T-helper 2 cell (primary cell): ENCODE measurements around the gene OTUB1.

Source experiments
- DNase-seq, 5 experiments: peaks; one replicate each; pipeline versions ENCODE4 v3.0.0 to v3.0.0-alpha.2; 2012 to 2022

Gene OTUB1

DNA sequence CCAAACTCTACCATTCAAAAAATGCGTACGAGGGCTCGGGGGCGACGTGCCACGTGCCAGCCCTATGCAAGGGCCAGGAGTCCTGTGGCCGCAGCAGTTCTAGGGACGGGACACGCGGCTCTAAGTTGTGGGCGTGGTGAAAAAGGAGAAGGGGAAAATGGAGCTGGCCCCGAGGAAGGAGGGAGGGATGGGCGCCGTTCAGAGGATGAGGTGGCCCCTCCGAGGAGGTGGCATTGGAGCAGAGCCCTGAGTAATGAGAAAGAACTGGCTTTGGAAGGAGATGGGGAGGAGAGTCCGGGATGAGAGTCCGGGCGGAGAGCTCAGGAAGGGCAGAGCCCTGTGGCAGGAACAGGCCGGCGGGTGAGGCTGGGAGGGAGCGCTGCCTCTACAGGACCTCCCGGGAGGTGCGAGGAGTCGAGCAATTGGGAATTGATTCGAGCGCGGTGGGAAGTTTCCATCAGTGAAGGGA is 21.0 kb downstream of the OTUB1 start:
- DNase-seq: no peak

GRCh38 chr11:64007629-64008282 is 21.5 kb downstream of the OTUB1 start:
- DNase-seq: peak in 1 of 5 experiments; percentile 15

GRCh38 chr11:64008283-64008913 is 22.2 kb downstream of the OTUB1 start:
- DNase-seq: no peak

DNA sequence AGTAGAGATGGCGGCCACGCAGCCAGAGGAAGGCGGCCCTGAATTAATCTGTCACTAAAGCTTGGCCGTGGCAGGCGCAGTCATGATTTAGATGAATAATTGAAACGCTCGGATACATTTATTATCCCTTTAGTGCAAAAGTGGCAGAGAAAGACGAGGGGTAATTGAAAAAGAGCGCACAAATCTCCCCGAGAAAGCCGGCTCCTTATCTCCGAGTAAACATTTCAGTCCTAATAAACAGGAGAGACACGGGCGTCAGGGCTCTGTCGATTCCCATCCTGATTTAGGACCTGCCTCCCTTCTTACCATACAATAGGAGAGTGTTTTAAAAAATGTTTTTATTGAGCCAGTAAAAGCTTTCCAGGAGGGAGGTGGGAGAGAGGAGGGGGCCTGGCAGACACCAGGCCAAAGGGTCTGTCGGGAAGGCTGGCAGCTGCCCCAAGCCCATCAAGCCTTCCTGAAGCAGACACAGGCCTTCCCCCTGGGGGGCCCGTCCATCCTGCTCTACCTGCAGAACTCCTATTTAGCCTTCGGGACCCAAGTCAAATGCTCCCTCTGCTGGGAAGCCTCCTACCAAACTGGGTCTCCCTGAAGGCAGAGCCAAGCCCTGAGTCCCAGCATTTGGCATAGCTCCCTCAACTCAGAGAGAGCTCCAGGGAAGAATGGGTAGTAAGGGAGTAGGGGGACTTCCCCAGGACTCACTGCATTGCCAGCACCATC is 22.8 kb downstream of the OTUB1 start:
- DNase-seq: no peak

- DNase-seq: no peak
Observed at GRCh38 chr11:64009710-64010109, 23.5 kb downstream of the OTUB1 start.

DNA sequence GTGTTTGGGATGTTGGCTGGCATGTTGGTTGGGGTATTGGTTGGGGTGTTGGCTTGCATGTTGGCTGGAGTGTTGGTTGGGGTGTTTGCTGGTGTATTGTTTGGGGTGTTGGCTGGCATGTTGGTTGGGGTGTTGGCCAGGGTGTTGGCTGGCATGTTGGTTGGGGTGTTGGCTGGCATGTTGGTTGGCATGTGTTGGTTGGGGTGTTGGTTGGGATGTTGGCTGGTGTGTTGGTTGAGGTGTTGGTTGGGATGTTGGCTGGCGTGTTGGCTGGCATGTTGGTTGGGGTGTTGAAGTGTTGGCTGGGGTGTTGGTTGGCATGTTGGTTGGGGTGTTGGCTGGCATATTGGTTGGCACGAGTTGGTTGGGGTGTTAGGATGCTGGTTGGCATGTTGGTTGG is 24.5 kb downstream of the OTUB1 start:
- no peak for DNase-seq

- no peak for DNase-seq
Observed at GRCh38 chr11:64011371-64011770, 25.1 kb downstream of the OTUB1 start.

GRCh38 chr11:64013141-64013896 is 27.1 kb downstream of the OTUB1 start:
- DNase-seq: no peak

GRCh38 chr11:64014356-64014755 is 28.1 kb downstream of the OTUB1 start:
- DNase-seq: no peak

GRCh38 chr11:64015510-64015909 is 29.3 kb downstream of the OTUB1 start:
- DNase-seq: no peak

DNA sequence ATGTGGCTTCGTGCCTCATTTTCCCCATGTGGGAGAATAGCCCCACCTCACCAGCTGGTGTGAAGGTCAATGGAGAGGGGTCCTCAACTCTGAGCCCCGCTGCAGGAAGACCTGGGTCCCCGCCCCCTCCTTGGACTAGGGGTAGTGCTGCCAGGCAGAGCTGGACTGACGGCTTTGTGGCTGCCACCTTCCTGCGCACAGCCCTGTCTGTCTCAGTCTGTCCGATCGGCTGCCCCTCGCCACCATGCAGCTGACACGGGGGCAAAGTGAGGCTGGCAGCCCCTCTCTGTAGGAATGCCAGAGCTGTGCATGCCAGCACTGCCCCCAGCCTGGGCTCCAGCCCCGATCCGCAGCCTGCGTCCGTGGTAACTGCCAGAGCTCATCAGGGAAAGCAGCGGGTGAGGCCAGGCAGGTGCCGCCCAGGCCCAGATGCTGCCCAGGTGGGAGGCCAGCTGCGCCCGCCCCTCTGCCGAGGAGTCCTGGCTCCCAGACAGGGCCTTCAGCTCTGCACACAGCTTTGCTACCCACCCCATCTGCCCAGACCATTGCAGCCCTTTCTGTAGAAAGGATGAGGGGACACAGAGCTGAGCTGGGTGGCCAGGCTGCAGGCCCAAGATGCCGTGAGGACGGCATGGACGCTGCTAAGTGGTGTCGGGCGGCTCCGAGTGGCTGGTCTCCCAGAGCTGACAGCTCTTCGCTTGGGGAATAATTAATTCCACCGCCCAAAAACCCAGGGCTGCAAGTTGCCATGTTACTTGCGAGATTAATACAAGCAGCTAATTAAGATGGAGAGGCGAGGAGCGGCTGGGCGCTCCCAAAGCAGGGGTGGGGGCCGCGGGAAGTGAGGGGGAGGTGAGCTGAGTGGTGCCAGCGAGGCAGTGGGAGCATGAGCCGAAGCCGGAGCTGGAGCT is 30.0 kb downstream of the OTUB1 start:
- DNase-seq: no peak

- no peak for DNase-seq
Observed at GRCh38 chr11:64017945-64018224, 31.6 kb downstream of the OTUB1 start.

GRCh38 chr11:64018310-64018709 is 32.1 kb downstream of the OTUB1 start:
- DNase-seq: no peak

DNA sequence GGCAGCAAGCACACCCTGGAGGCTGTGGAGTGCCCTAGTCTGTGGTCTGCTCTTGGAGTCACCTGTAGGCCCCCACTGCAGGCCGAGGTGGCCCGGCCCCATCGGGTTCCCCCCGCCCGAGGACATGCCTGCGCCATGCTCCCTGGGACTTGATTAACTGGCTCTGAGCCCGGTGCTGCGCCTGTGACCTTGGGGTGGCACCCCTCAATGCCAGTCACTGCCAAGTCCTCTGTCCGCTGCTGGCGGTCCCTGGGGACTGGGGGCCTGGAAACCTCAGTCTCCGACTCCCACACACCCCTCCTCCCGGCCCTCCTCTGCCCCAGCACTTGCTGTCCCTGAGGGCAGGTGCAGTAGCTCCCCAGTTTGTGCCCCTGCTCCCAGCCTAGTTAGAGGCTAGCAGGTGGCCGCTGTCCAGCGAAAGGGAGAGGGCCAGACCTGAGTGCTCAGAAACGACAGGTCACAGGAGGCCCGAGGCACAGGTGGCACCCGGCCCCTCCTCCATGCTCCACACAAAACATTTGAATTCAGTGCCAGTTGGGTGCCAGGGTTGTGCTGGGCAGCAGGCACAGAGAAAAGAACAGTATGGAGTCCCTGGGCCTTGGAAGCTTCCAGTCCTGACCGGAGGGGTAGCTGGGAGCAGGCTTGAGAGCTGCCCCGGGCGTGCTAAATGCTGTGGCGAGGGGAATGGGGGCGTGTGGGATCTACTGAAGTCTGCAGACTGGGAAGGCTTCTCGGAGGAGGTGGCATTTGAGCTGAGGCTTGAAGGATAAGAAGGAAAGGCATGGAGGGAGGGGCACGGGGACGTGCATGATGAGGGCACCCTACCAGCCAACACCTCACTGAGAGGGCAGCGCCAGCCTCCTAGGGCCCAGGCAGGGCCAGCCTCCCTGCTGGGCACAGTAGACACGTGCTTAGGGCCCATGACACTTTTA is 33.1 kb downstream of the OTUB1 start:
- DNase-seq: no peak

DNA sequence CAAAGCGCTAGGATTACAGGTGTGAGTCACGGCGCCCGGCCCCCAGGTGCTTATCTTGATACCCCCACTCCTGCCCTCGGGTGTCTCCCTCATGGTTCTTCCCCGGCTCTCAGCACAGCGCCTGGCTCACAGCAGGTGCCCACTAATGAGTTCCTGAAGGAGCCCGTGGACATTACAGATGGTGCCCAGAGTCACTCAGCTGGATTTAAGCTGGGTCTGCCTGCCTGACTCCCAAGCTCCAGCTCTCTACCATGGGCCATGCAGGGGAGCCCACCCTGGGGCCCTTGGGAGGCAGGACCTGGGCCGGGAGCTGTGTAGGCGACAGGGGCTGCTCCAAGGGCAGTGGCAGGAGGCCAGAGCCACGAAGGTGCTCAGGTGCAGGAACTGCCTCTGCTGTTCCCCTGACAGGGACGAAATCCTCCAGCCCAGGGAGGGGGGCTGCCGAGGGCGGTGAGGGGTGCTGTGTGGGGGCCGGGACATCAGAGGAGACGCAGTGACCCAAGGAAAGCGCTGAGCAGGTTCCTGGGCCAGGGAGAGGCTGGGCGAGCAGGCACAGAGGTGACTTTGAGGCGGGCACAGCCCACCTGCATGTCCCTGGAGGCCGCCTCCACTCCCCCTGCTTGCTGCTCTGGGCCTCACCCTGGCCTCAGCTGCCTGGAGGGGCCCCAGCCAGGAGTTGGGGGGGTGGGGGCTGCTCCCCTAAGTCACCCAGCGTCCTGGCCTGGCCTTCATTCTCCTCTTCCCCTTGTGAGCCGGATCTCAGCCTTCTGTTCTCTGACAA is 34.9 kb downstream of the OTUB1 start:
- no peak for DNase-seq

- DNase-seq: no peak
Observed at GRCh38 chr11:64021757-64022093, 35.5 kb downstream of the OTUB1 start.

- no peak for DNase-seq
Observed at GRCh38 chr11:64022125-64022784, 36.0 kb downstream of the OTUB1 start.

- no peak for DNase-seq
Observed at GRCh38 chr11:64023712-64024710, 37.8 kb downstream of the OTUB1 start.

- DNase-seq: no peak
Observed at GRCh38 chr11:64025205-64025604, 39.0 kb downstream of the OTUB1 start.
